Gastroesophageal sphincter (tissue), 4 donors: Measurements from ENCODE around the gene CCL18. TPM values are rescaled to one million over a fixed set of nuclear protein-coding genes. Genes with fewer than 3 reads are reported as not detected.

Source experiments
- ATAC-seq: fragments of 150-250 bp; one replicate; pipeline ENCODE4 v1.9.1; 2016; ENCODE audit warnings: mild to moderate bottlenecking, moderate library complexity
- H3K27ac ChIP-seq, 4 donors: fragments of 200-600 bp; sonication (generic) in 3 of 4; 1 replicate in 3 of 4; 2 replicates in 1 of 4; pipeline ENCODE4 v1.5.1; 2016 to 2019
- H3K27me3 ChIP-seq: fragments of 200-600 bp; sonication (generic); one replicate; pipeline ENCODE4 v1.5.1; 2019
- H3K36me3 ChIP-seq, 2 donors: fragments of 200-600 bp; sonication (generic); one replicate each; pipeline ENCODE4 v1.5.1; 2019; ENCODE audit warnings: control low read depth in 1 of 2
- H3K4me1 ChIP-seq, 3 donors: fragments of 200-600 bp; sonication (generic); 1 replicate in 2 of 3; 2 replicates in 1 of 3; pipeline ENCODE4 v1.5.1; 2016 to 2019; ENCODE audit warnings: control low read depth in 2 of 3
- H3K4me3 ChIP-seq, 2 donors: fragments of 200-600 bp; sonication (generic); one replicate each; pipeline ENCODE4 v1.5.1; 2019; ENCODE audit warnings: mild to moderate bottlenecking in 1 of 2, moderate library complexity in 1 of 2
- H3K9me3 ChIP-seq, 3 donors: fragments of 200-600 bp; sonication (generic); one replicate each; pipeline ENCODE4 v1.5.1; 2017 to 2019; ENCODE audit warnings: control low read depth in 2 of 3
- CTCF ChIP-seq, 4 experiments: fragments of 200-600 bp in 2 of 4; fragments of 450-650 bp in 2 of 4; sonication (generic) in 1 of 4; IDR thresholded peaks; one replicate each; pipeline ENCODE4 v1.5.1; 2017 to 2019; ENCODE audit warnings: antibody characterized with exemption in 4 of 4, mild to moderate bottlenecking in 2 of 4, moderate library complexity in 2 of 4
- EP300 ChIP-seq: sonication (generic); formaldehyde crosslinking; IDR thresholded peaks from one replicate; pipeline ENCODE4 v1.6.1; 2017; ENCODE audit warnings: antibody characterized with exemption, mild to moderate bottlenecking
- POLR2A ChIP-seq, 2 donors: fragments of 450-650 bp; IDR thresholded peaks; one replicate each; pipeline ENCODE4 v1.6.1; 2017; ENCODE audit warnings: antibody characterized with exemption in 2 of 2, mild to moderate bottlenecking in 2 of 2, moderate library complexity in 1 of 2
- POLR2AphosphoS5 ChIP-seq: sonication (generic); formaldehyde crosslinking; IDR thresholded peaks from one replicate; pipeline ENCODE4 v1.6.1; 2017; ENCODE audit warnings: antibody characterized with exemption
- WGBS, 2 donors: methylation state at CpG; one replicate each; pipeline ENCODE4 v1.1.5; 2018; ENCODE audit warnings: low coverage in 1 of 2; 5-methylcytosine and 5-hydroxymethylcytosine counted together
- total RNA-seq, 4 donors: library from RNA; depleted of rRNA; stranded (reverse); fragments of >200 nt; gene quantifications; one replicate each; pipeline ENCODE4 v1.1.0, GENCODE V29; 2016

Gene CCL18
- total RNA-seq, 4 donors from 2014 or later: 5.9 to 18.0 (median 11.9) TPM; not detected in 1

DNA sequence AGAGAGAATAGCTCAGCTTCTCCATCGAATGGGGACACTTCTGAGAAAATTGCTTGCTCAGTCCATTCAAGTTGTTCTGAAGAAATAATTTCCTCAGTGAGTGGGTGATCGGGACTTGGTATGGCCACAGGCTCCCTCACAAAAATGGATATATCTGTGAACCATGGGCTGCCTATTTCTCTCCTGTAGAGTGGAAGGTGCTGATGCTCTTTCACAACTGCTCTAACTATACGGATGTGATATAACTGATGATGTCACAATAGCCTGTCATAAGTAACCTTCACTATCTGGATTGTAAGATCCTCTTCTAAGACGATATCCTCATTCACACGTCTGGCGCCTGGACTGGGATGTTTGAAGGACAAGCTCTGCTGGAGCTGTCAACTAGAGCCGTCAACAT, 4.7 kb upstream of the CCL18 start:
- Histone ChIP-seq H3K36me3 (no peaks in the 10 kb centered on the region), H3K9me3 (no peaks in the 10 kb centered on the region), H3K4me1 (no peaks in the 10 kb centered on the region), H3K27ac (no peak overlapping the region), H3K4me3 (no peak overlapping the region), H3K27me3 (no peaks in the 10 kb centered on the region)
- TF ChIP-seq CTCF (IDR thresholded peaks at IDR 0.05) (no peak), POLR2AphosphoS5 (no peak), EP300 (no peak), POLR2A (IDR thresholded peaks at IDR 0.05) (no peak)
- WGBS, 2 donors: 69 to 82% methylated on average over 6 of the region's 7 CpGs
- ATAC-seq: no peak

DNA sequence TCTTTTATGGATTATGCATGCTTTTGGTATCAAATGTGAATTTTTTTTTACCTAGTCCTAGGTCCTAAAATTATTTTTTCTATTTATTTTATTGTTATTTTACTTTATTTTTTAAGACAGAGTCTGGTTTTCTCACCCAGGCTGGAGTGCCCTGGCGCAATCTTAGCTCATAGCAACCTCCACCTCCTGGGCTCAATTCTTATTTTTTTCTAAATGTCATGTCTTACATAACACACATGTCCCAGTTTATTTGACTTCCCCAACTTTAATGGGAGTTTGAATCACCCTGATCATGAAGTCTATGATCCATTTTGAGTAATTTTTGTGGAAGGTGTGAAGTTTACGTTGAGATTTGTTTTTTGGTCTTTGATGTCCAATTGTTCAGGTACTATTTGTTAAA, 3.3 kb upstream of the CCL18 start:
- 59 to 79% methylated on average over 2 of the region's 2 CpGs for WGBS, 2 donors
- Histone ChIP-seq H3K27me3 (no peaks in the 10 kb centered on the region), H3K9me3 (no peaks in the 10 kb centered on the region), H3K4me1 (no peaks in the 10 kb centered on the region), H3K4me3 (no peak overlapping the region), H3K27ac (no peak overlapping the region), H3K36me3 (no peaks in the 10 kb centered on the region)
- no peak for TF ChIP-seq POLR2AphosphoS5
- no peak for TF ChIP-seq EP300
- TF ChIP-seq POLR2A (IDR thresholded peaks at IDR 0.05): no peak
- no peak for TF ChIP-seq CTCF (IDR thresholded peaks at IDR 0.05)
- no peak for ATAC-seq

- WGBS, 2 donors: 68 to 70% methylated on average over 4 to 6 of the region's 6 CpGs
- H3K27ac ChIP-seq: no peak overlapping the region
- ATAC-seq: peak; percentile 34
- no peaks in the 10 kb centered on the region for H3K9me3 ChIP-seq
- peaks cover 7% of the 10 kb centered on the region for H3K27me3 ChIP-seq
- no peaks in the 10 kb centered on the region for H3K4me1 ChIP-seq
- H3K36me3 ChIP-seq: no peaks in the 10 kb centered on the region
- TF ChIP-seq POLR2A (IDR thresholded peaks at IDR 0.05) (no peak), EP300 (no peak), POLR2AphosphoS5 (no peak), CTCF (IDR thresholded peaks at IDR 0.05) (no peak)
- no peak overlapping the region for H3K4me3 ChIP-seq
These were observed 2.4 kb downstream of the CCL18 start for GRCh38 chr17:36066365-36066985.

- no peak for ATAC-seq
- H3K27me3 ChIP-seq: peaks cover 7% of the 10 kb centered on the region
- H3K36me3 ChIP-seq: no peaks in the 10 kb centered on the region
- H3K9me3 ChIP-seq: no peaks in the 10 kb centered on the region
- WGBS, 2 donors: 61 to 75% methylated on average over 3 of the region's 3 CpGs
- H3K4me1 ChIP-seq: no peaks in the 10 kb centered on the region
- H3K27ac ChIP-seq: no peak overlapping the region
- no peak for TF ChIP-seq POLR2A (IDR thresholded peaks at IDR 0.05)
- no peak overlapping the region for H3K4me3 ChIP-seq
These were observed 4.5 kb downstream of the CCL18 start for GRCh38 chr17:36068524-36068923.

DNA sequence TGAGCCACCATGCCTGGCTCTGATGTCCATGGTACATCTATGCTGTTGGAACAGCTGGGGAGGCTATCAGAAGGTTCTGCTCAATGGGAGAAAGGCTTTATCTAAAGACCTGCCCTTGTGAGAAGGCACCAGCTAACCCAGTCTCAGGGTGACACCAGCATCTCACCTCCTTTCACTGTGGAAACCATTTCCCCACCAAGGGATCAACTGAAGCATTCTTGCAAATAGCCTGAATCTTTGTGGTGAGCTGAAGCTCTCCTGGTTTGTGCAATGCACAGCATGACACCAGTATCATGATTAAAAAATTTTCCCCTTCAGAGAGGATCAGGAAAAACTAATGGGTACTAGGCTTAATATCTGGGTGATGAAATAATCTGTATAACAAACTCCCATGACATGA, 5.1 kb downstream of the CCL18 start:
- Histone ChIP-seq H3K27ac (no peak overlapping the region), H3K4me1 (no peaks in the 10 kb centered on the region), H3K36me3 (no peaks in the 10 kb centered on the region), H3K4me3 (no peak overlapping the region), H3K9me3 (no peaks in the 10 kb centered on the region), H3K27me3 (peaks cover 7% of the 10 kb centered on the region)
- no peak for ATAC-seq
- TF ChIP-seq POLR2AphosphoS5 (no peak), EP300 (no peak), POLR2A (IDR thresholded peaks at IDR 0.05) (no peak), CTCF (IDR thresholded peaks at IDR 0.05) (no peak)
